Osteocyte (in vitro differentiated cells): ENCODE data around the gene PSMD1. TPM values are rescaled to one million over a fixed set of nuclear protein-coding genes. Genes with fewer than 3 reads are reported as not detected.

ENCODE experiments used
- DNase-seq: peaks from one replicate; pipeline ENCODE4 v3.0.0; 2021; ENCODE audit warnings: mixed read lengths; ENCODE audit not compliant: unreplicated experiment; ENCODE audit errors: extremely low spot score
- H3K27ac Mint-ChIP-seq: one replicate; pipeline ENCODE4 v1.8.0; 2021; ENCODE audit warnings: mild to moderate bottlenecking, mixed read lengths; ENCODE audit not compliant: unreplicated experiment
- H3K27me3 Mint-ChIP-seq: one replicate; pipeline ENCODE4 v1.8.0; 2021; ENCODE audit warnings: mixed read lengths; ENCODE audit not compliant: unreplicated experiment
- H3K36me3 Mint-ChIP-seq: one replicate; pipeline ENCODE4 v1.8.0; 2021; ENCODE audit warnings: mixed read lengths; ENCODE audit not compliant: unreplicated experiment
- H3K4me1 Mint-ChIP-seq: one replicate; pipeline ENCODE4 v1.8.0; 2021; ENCODE audit warnings: mixed read lengths; ENCODE audit not compliant: unreplicated experiment
- H3K4me3 Mint-ChIP-seq: one replicate; pipeline ENCODE4 v1.8.0; 2021; ENCODE audit warnings: mild to moderate bottlenecking, moderate library complexity, mixed read lengths; ENCODE audit not compliant: unreplicated experiment
- H3K9me3 Mint-ChIP-seq: one replicate; pipeline ENCODE4 v1.8.0; 2021; ENCODE audit warnings: mixed read lengths; ENCODE audit not compliant: unreplicated experiment
- CTCF ChIP-seq: fragments of 200-600 bp; sonication (generic); IDR thresholded peaks from 2 replicates; pipeline ENCODE4 v1.5.0; 2021; ENCODE audit warnings: antibody characterized with exemption, mild to moderate bottlenecking, moderate library complexity
- total RNA-seq: library from RNA; stranded (reverse); gene quantifications from 2 replicates; pipeline ENCODE4 v1.2.1, GENCODE V29; 2021

PSMD1 gene
- total RNA-seq, 1 donor from 2014 or later, result 112 TPM

- H3K4me1 Mint-ChIP-seq, result peaks cover 27% of the 10 kb centered on the region
- peak overlapping the region; percentile 59 for H3K27ac Mint-ChIP-seq
These were observed 47.5 kb downstream of the PSMD1 start for GRCh38 chr2:231104115-231104713.

GRCh38 chr2:231110551-231110950 is 53.9 kb downstream of the PSMD1 start:
- no peak for DNase-seq
- Mint-ChIP-seq H3K27ac (peak overlapping the region; percentile 97), H3K27me3 (no peaks in the 10 kb centered on the region), H3K4me1 (peaks cover 68% of the 10 kb centered on the region), H3K36me3 (peaks cover 40% of the 10 kb centered on the region), H3K4me3 (no peak overlapping the region), H3K9me3 (no peaks in the 10 kb centered on the region)
- TF ChIP-seq CTCF, result peak; percentile 70

More at GRCh38 chr2:231104115-231104713, 47.5 kb downstream of the PSMD1 start:
- H3K4me3 Mint-ChIP-seq, result no peak overlapping the region
- TF ChIP-seq CTCF, result peak; percentile 84
- no peaks in the 10 kb centered on the region for H3K27me3 Mint-ChIP-seq
- DNase-seq, result no peak
- H3K36me3 Mint-ChIP-seq, result peaks cover 27% of the 10 kb centered on the region
- H3K9me3 Mint-ChIP-seq, result no peaks in the 10 kb centered on the region

- Mint-ChIP-seq H3K36me3 (peaks cover 33% of the 10 kb centered on the region), H3K27me3 (no peaks in the 10 kb centered on the region), H3K4me1 (peaks cover 74% of the 10 kb centered on the region), H3K9me3 (no peaks in the 10 kb centered on the region), H3K4me3 (no peak overlapping the region), H3K27ac (peak overlapping the region; percentile 97)
- no peak for TF ChIP-seq CTCF
- no peak for DNase-seq
These were observed 55.3 kb downstream of the PSMD1 start for GRCh38 chr2:231111987-231112386.

GRCh38 chr2:231113489-231113888 is 56.8 kb downstream of the PSMD1 start:
- DNase-seq, result no peak
- TF ChIP-seq CTCF, result no peak
- H3K4me1 Mint-ChIP-seq, result peaks cover 85% of the 10 kb centered on the region
- no peak overlapping the region for H3K4me3 Mint-ChIP-seq
- H3K27ac Mint-ChIP-seq, result peak overlapping the region; percentile 97
- H3K9me3 Mint-ChIP-seq, result no peaks in the 10 kb centered on the region
- peaks cover 31% of the 10 kb centered on the region for H3K36me3 Mint-ChIP-seq
- no peaks in the 10 kb centered on the region for H3K27me3 Mint-ChIP-seq

- Mint-ChIP-seq H3K36me3 (peaks cover 26% of the 10 kb centered on the region), H3K27me3 (no peaks in the 10 kb centered on the region), H3K9me3 (no peaks in the 10 kb centered on the region), H3K4me1 (peaks cover 87% of the 10 kb centered on the region), H3K4me3 (no peak overlapping the region), H3K27ac (peak overlapping the region; percentile 70)
- no peak for TF ChIP-seq CTCF
- no peak for DNase-seq
These were observed 59.0 kb downstream of the PSMD1 start for GRCh38 chr2:231115651-231116050.
